Astrocyte (in vitro differentiated cells and primary cell): ENCODE data around the gene C1QTNF5. TPM values are rescaled to one million over a fixed set of nuclear protein-coding genes. Genes with fewer than 3 reads are reported as not detected.

ENCODE experiments used
- DNase-seq: peaks from one replicate; pipeline ENCODE4 v3.0.0-alpha.2; 2010; ENCODE audit warnings: low read depth
- FAIRE-seq: peaks from 2 replicates; lab custom pipeline; 2011; peaks lifted over from hg19 to GRCh38; lab: Jason Lieb, UNC
- H2AFZ ChIP-seq: 2 replicates; pipeline ENCODE4 v1.6.0; 2012; ENCODE audit warnings: low read depth, low read length, inconsistent platforms
- H3K27ac ChIP-seq: 2 replicates; pipeline ENCODE4 v1.5.1; 2011; ENCODE audit warnings: low read depth, low read length, inconsistent platforms
- H3K27me3 ChIP-seq: 2 replicates; pipeline ENCODE4 v1.6.0; 2011; ENCODE audit warnings: low read length, inconsistent platforms; ENCODE audit not compliant: insufficient read depth
- H3K36me3 ChIP-seq: 2 replicates; pipeline ENCODE4 v1.5.1; 2011; ENCODE audit warnings: low read length, inconsistent platforms; ENCODE audit not compliant: insufficient read depth
- H3K4me1 ChIP-seq: 2 replicates; pipeline ENCODE4 v1.5.1; 2011; ENCODE audit warnings: low read length, inconsistent platforms; ENCODE audit not compliant: insufficient read depth
- H3K4me2 ChIP-seq: 2 replicates; pipeline ENCODE4 v1.6.0; 2012; ENCODE audit warnings: low read length, inconsistent platforms
- H3K4me3 ChIP-seq: 2 replicates; pipeline ENCODE4 v1.5.1; 2011; ENCODE audit warnings: low read depth, mild to moderate bottlenecking, low read length, inconsistent platforms; ENCODE audit not compliant: insufficient read depth
- H3K79me2 ChIP-seq: 2 replicates; pipeline ENCODE4 v1.6.0; 2012; ENCODE audit warnings: mild to moderate bottlenecking, low read length, inconsistent platforms; ENCODE audit not compliant: insufficient read depth
- H3K9ac ChIP-seq: 2 replicates; pipeline ENCODE4 v1.6.0; 2012; ENCODE audit warnings: mild to moderate bottlenecking, low read length, inconsistent platforms
- H3K9me3 ChIP-seq: 2 replicates; pipeline ENCODE4 v1.5.1; 2012; ENCODE audit warnings: low read depth, mild to moderate bottlenecking, low read length, inconsistent platforms; ENCODE audit not compliant: insufficient read depth
- H4K20me1 ChIP-seq: 2 replicates; pipeline ENCODE4 v1.6.0; 2012; ENCODE audit warnings: low read length, inconsistent platforms; ENCODE audit not compliant: insufficient read depth
- H3K27ac Mint-ChIP-seq: one replicate; pipeline ENCODE4 v1.8.0; 2021; ENCODE audit warnings: mild to moderate bottlenecking, mixed read lengths; ENCODE audit not compliant: unreplicated experiment
- H3K27me3 Mint-ChIP-seq: one replicate; pipeline ENCODE4 v1.8.0; 2021; ENCODE audit warnings: low read depth, mixed read lengths; ENCODE audit not compliant: unreplicated experiment
- H3K36me3 Mint-ChIP-seq: one replicate; pipeline ENCODE4 v1.8.0; 2021; ENCODE audit warnings: low read depth, mixed read lengths; ENCODE audit not compliant: unreplicated experiment
- H3K4me1 Mint-ChIP-seq: one replicate; pipeline ENCODE4 v1.8.0; 2021; ENCODE audit warnings: low read depth, mixed read lengths; ENCODE audit not compliant: unreplicated experiment
- H3K4me3 Mint-ChIP-seq: one replicate; pipeline ENCODE4 v1.8.0; 2021; ENCODE audit warnings: mild to moderate bottlenecking, moderate library complexity, mixed read lengths; ENCODE audit not compliant: unreplicated experiment
- H3K9me3 Mint-ChIP-seq: one replicate; pipeline ENCODE4 v1.8.0; 2021; ENCODE audit warnings: mild to moderate bottlenecking, mixed read lengths; ENCODE audit not compliant: unreplicated experiment
- EZH2 ChIP-seq: IDR thresholded peaks from 2 replicates; pipeline ENCODE4 v1.6.1; 2012; ENCODE audit warnings: mild to moderate bottlenecking, low read length, inconsistent platforms; ENCODE audit not compliant: insufficient read depth
- total RNA-seq: library from RNA; stranded (reverse); gene quantifications from 2 replicates; pipeline ENCODE4 v1.2.1, GENCODE V29; 2021
- TF ChIP-seq, protein P1 (sequence below): IDR thresholded peaks from 2 replicates; pipeline ENCODE4 v1.5.1; 2011; ENCODE audit warnings: low read depth, mild to moderate bottlenecking, inconsistent platforms, low read length, moderate library complexity; ENCODE audit not compliant: insufficient read depth

Gene C1QTNF5
- total RNA-seq, 1 donor from 2014 or later = 6.3 TPM

DNA sequence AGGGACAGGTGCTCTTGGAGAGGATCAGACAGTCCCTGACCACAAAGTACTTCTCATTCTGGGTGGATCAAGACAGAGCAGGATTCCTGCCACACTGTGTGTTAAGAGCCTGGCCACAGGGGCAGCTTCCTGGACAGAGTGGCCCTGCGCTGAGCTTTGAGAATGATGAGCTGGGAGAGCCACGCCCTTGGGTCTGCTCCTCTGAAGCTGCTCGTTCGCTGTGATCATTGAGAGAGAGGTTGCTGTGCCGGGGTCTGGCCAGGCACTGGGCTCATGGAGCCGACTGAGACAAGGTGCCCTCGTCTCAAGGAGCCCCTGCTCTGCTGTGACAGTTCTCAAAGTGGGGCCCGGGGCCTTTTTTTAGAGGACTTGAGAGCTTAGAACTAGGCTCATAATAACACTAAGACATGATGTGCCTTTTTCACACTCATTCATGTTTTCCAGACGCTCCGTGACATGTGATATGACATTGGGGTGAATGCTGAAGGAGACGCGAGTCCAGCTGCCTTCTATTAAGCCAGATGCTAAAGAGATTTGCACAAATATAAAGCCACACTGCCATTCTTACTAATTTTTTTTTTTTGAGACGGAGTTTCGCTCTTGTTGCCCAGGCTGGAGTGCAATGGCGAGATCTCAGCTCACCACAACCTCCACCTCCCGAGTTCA lies 7.4 kb upstream of the C1QTNF5 start:
- Mint-ChIP-seq H3K27me3 (peaks cover 70% of the 10 kb centered on the region), H3K36me3 (no peaks in the 10 kb centered on the region), H3K27ac (no peak overlapping the region), H3K9me3 (no peaks in the 10 kb centered on the region), H3K4me3 (no peak overlapping the region), H3K4me1 (peaks cover 2% of the 10 kb centered on the region)
- no peak overlapping the region for H2AFZ ChIP-seq
- H3K27ac ChIP-seq = no peak overlapping the region
- H3K36me3 ChIP-seq = no peaks in the 10 kb centered on the region
- H3K4me1 ChIP-seq = no peaks in the 10 kb centered on the region
- H3K79me2 ChIP-seq = no peaks in the 10 kb centered on the region
- TF ChIP-seq EZH2 = no peak
- H3K4me3 ChIP-seq = no peak overlapping the region
- no peak overlapping the region for H3K9ac ChIP-seq
- H3K27me3 ChIP-seq = peaks cover 20% of the 10 kb centered on the region
- H3K4me2 ChIP-seq = no peak overlapping the region
- FAIRE-seq (no peak), DNase-seq (no peak)
- H3K9me3 ChIP-seq = no peaks in the 10 kb centered on the region
- H4K20me1 ChIP-seq = no peaks in the 10 kb centered on the region

DNA sequence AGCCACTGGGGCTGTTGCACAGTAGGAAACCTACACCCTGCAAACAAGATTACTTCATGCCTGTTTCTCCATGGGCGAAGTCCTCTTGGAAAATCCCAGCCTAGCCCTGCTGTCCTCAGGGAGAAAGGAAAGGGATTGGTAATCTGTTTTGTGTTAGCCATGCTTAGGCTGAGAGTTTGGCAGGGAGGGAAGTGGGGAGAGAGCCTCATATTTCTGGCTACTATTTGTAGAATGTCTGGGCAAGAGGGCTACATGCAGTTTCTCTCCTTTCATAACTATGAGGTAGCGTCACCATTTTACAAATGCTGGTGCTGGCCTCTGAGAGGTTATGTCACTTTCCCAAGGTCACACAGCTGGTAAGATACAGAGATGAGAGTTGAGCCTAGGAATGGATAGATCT lies 6.6 kb upstream of the C1QTNF5 start:
- Mint-ChIP-seq H3K4me1 (no peaks in the 10 kb centered on the region), H3K9me3 (no peaks in the 10 kb centered on the region), H3K36me3 (no peaks in the 10 kb centered on the region), H3K27ac (no peak overlapping the region), H3K27me3 (peaks cover 69% of the 10 kb centered on the region), H3K4me3 (no peak overlapping the region)
- H3K9ac ChIP-seq = no peak overlapping the region
- H3K4me1 ChIP-seq = no peaks in the 10 kb centered on the region
- TF ChIP-seq EZH2 = no peak
- TF ChIP-seq, protein P1, sequence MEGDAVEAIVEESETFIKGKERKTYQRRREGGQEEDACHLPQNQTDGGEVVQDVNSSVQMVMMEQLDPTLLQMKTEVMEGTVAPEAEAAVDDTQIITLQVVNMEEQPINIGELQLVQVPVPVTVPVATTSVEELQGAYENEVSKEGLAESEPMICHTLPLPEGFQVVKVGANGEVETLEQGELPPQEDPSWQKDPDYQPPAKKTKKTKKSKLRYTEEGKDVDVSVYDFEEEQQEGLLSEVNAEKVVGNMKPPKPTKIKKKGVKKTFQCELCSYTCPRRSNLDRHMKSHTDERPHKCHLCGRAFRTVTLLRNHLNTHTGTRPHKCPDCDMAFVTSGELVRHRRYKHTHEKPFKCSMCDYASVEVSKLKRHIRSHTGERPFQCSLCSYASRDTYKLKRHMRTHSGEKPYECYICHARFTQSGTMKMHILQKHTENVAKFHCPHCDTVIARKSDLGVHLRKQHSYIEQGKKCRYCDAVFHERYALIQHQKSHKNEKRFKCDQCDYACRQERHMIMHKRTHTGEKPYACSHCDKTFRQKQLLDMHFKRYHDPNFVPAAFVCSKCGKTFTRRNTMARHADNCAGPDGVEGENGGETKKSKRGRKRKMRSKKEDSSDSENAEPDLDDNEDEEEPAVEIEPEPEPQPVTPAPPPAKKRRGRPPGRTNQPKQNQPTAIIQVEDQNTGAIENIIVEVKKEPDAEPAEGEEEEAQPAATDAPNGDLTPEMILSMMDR = no peak
- no peaks in the 10 kb centered on the region for H4K20me1 ChIP-seq
- no peaks in the 10 kb centered on the region for H3K79me2 ChIP-seq
- no peak overlapping the region for H3K4me2 ChIP-seq
- DNase-seq (no peak), FAIRE-seq (no peak)
- H3K9me3 ChIP-seq = no peaks in the 10 kb centered on the region
- no peak overlapping the region for H3K27ac ChIP-seq
- H3K36me3 ChIP-seq = no peaks in the 10 kb centered on the region
- H3K27me3 ChIP-seq = peaks cover 20% of the 10 kb centered on the region
- H3K4me3 ChIP-seq = no peak overlapping the region
- H2AFZ ChIP-seq = no peak overlapping the region

DNA sequence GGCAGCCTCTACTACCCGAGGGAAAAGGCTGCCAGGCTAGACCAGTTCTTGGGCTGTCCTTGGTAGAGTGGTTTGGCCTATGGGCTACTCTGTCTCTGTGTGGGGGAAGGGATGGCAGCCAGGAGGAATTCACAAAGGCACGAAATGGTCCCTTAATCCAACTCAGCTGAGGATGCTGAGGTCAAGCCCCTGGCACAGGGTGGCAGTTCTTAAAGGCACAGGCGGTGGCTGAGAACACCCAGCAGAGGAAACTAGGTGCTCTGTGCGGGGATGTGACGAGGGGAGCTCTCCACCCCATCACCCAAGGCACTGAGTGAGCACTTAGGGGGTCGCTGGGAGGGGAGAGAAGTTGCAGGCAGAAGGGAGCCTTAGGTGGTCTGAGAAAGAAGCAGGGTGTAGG lies 5.9 kb upstream of the C1QTNF5 start, which contains the start of gene MFRP:
MFRP (minus strand) TSS at position 101 of the 400 bp plus-strand sequence. CDS start 192 bp downstream, outside the sequence.
- Histone ChIP-seq H3K79me2 (no peaks in the 10 kb centered on the region), H3K4me2 (no peak within 1 kb of the TSS), H3K4me3 (no peak within 1 kb of the TSS), H4K20me1 (no peaks in the 10 kb centered on the region), H3K27me3 (peaks cover 19% of the 10 kb centered on the region), H3K9ac (no peak within 1 kb of the TSS), H3K9me3 (no peaks in the 10 kb centered on the region), H3K27ac (no peak within 1 kb of the TSS), H3K4me1 (no peaks in the 10 kb centered on the region), H3K36me3 (no peaks in the 10 kb centered on the region), H2AFZ (no peak within 1 kb of the TSS)
- no peak for TF ChIP-seq EZH2
- TF ChIP-seq, protein P1 = no peak
- FAIRE-seq = no peak
- DNase-seq = no peak
- Mint-ChIP-seq H3K4me3 (no peak within 1 kb of the TSS), H3K9me3 (no peaks in the 10 kb centered on the region), H3K27ac (no peak within 1 kb of the TSS), H3K36me3 (no peaks in the 10 kb centered on the region), H3K27me3 (peaks cover 69% of the 10 kb centered on the region), H3K4me1 (no peaks in the 10 kb centered on the region)
